ENCODE results near the gene SDF4. TPM values are rescaled to one million over a fixed set of nuclear protein-coding genes. Genes with fewer than 3 reads are reported as not detected.

The SDF4 gene
- total RNA-seq, 4 donors from 2014 or later = 93.3 to 170 (median 110) TPM

DNA sequence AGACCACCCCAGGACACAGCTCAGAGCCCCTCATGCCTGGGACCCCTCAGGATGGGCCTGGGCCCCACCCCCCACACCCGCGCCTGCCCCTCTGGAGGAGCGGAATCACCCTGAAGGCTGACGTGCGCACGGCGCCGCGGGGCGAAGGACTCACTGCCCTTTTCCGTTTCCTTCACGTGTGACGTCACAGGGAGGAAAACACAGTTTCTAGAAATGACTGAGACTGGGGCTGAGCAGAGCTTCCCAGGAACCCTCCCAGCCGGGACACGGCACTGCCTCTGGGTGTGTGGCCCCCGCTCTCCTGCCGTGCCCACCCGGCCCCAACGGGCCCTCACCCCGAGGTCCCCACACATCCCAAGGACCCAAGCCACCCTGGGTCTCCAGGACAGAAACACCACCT, 12.5 kb downstream of the SDF4 start:
- no peak for TF ChIP-seq POLR2A (IDR thresholded peaks at IDR 0.05)
- no peak for TF ChIP-seq CTCF (IDR thresholded peaks at IDR 0.05)
- TF ChIP-seq EP300 (IDR thresholded peaks at IDR 0.05) = no peak
- H3K4me3 ChIP-seq = no peak overlapping the region
- peaks cover 5 to 98% (median 11%) of the 10 kb centered on the region in 3 donors for H3K36me3 ChIP-seq
- no peak for DNase-seq (ENCODE audit: low spot score in 2 of 2)
- 92 to 93% methylated on average over 19 to 20 of the region's 20 CpGs for WGBS, 2 donors
- H3K9me3 ChIP-seq = no peaks in the 10 kb centered on the region
- H3K4me1 ChIP-seq = peaks cover 0 to 8% (median under 1%) of the 10 kb centered on the region in 4 donors
- no peaks in the 10 kb centered on the region for H3K27me3 ChIP-seq
- H3K27ac ChIP-seq = no peak overlapping the region

- no peak for DNase-seq (ENCODE audit: low spot score in 2 of 2)
- WGBS, 2 donors = 90 to 91% methylated on average over 32 to 36 of the region's 36 CpGs
- Histone ChIP-seq H3K4me1 (peaks cover 0 to 15% (median 4%) of the 10 kb centered on the region in 4 donors), H3K9me3 (no peaks in the 10 kb centered on the region), H3K36me3 (peaks cover 3 to 91% (median 11%) of the 10 kb centered on the region in 3 donors), H3K27me3 (no peaks in the 10 kb centered on the region), H3K27ac (no peak overlapping the region), H3K4me3 (no peak overlapping the region)
- TF ChIP-seq CTCF (IDR thresholded peaks at IDR 0.05) (no peak), EP300 (IDR thresholded peaks at IDR 0.05) (no peak), POLR2A (IDR thresholded peaks at IDR 0.05) (no peak)
Measured at GRCh38 chr1:1218524-1219200, 13.1 kb downstream of the SDF4 start.

DNA sequence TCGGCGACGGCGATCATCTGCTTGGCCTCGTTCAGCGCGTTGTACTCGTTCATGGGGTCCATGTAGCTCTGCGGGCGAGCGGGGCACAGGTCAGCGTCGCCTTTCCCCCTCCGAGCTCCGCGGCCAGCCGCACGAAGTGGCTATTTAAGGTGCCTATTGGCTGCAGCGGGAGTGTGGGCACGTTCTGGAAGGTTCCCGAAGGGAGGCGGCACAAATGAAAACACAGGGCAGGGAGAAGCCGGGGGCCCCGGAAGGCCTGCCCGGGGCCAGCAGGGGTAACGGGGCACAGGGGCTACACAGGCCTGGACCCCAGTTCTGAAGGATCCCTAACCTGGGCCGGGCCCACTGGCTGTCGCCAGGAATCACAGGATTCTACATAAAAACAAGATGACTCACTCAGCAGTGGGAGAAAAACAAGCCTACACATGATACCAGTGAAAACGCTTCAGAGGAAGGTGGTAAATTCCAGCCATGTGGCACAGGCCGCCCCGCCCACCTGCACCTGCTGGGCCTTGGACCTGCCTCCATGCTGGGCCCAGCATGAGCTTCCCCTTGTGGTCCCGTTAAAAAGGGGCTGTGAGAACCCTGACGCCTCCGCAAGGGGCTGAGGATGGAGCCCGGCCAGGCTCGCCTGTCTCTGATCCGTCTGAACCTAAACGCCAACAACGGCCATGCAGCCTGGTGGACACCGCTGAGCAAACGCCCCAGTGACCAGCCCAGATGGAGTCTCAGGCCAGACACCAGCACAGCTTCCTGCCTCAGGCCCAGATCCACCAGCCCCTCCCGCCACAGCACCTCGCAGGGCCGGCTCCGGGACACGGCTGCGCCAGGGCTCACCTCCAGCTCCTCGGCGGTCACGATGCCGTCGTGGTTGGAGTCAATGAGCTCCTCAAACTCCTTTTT, 13.9 kb downstream of the SDF4 start:
- no peaks in the 10 kb centered on the region for H3K9me3 ChIP-seq
- no peak overlapping the region for H3K27ac ChIP-seq
- H3K4me1 ChIP-seq = peaks cover 0 to 18% (median 10%) of the 10 kb centered on the region in 4 donors
- 90 to 92% methylated on average over 43 to 52 of the region's 52 CpGs for whole genome bisulfite sequencing, 2 donors
- no peak for TF ChIP-seq POLR2A (IDR thresholded peaks at IDR 0.05)
- TF ChIP-seq EP300 (IDR thresholded peaks at IDR 0.05) = no peak
- TF ChIP-seq CTCF (IDR thresholded peaks at IDR 0.05) = no peak
- no peak for DNase-seq (ENCODE audit: low spot score in 2 of 2)
- H3K4me3 ChIP-seq = no peak overlapping the region
- peaks cover 0 to 5% of the 10 kb centered on the region in 2 donors for H3K27me3 ChIP-seq
- H3K36me3 ChIP-seq = peaks cover 3 to 83% (median 9%) of the 10 kb centered on the region in 3 donors

DNA sequence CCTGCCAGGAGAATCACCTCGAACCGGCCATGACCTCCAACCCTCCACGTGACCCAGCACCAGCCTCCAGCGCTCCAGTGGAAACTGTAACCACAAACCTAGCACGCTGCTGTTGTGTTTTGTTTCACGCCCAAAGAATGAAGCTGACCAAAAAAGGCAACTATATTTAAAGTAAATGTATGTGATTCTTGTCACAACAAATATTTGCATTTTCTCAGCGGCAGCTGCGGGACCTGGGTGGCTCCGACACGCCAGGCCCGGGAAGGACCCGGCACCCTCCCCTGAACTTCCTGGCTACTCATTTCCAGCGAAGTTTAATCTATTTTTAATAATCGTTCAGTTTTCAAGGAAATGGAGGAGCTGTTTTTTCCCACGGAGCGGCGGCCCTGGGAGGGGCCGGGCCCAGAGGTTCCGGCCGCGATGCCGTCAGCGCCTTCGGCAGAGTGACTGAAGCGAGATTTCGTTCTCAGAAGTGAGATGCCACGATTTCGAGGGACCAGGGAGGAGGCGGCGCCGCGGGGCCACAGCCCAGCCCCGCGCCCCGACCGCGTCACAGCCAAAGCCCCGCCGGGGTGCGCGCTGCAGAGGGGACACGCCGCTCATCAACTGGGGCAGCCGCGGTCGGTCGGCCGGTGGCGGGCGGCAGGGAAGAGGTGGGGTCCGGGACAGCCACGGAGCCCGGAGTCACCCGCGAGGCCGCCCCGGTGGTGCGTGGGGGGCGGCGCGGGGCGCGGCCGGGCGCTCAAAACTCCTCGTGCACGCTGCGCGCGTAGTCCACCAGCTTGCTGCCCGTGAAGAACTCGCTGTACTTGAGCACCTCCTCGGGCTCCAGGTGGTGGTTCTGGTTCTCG, 14.8 kb downstream of the SDF4 start:
- peaks cover 0 to 22% (median 12%) of the 10 kb centered on the region in 4 donors for H3K4me1 ChIP-seq
- 92 to 94% methylated on average over 70 to 74 of the region's 74 CpGs for whole genome bisulfite sequencing, 2 donors
- H3K36me3 ChIP-seq = peaks cover 0 to 74% (median under 1%) of the 10 kb centered on the region in 3 donors
- H3K9me3 ChIP-seq = no peaks in the 10 kb centered on the region
- no peak for DNase-seq (ENCODE audit: low spot score in 2 of 2)
- peaks cover 0 to 5% of the 10 kb centered on the region in 2 donors for H3K27me3 ChIP-seq
- H3K27ac ChIP-seq = no peak overlapping the region
- TF ChIP-seq CTCF (IDR thresholded peaks at IDR 0.05) (no peak), EP300 (IDR thresholded peaks at IDR 0.05) (no peak), POLR2A (IDR thresholded peaks at IDR 0.05) (no peak)
- H3K4me3 ChIP-seq = no peak overlapping the region
